GM21423 (cell line): ENCODE measurements around the gene AKT3.

Experiments used
- ATAC-seq: cut with Tn5 transposase; IDR thresholded peaks from one replicate; pipeline ENCODE4 v1.9.1; 2021; ENCODE audit warnings: mild to moderate bottlenecking, moderate library complexity; ENCODE audit not compliant: unreplicated experiment

AKT3 gene

GRCh38 chr1:243733670-243734307 lies 116.3 kb downstream of the AKT3 start:
- no peak for ATAC-seq

GRCh38 chr1:243732637-243733036 lies 117.4 kb downstream of the AKT3 start:
- no peak for ATAC-seq

GRCh38 chr1:243731974-243732625 lies 117.9 kb downstream of the AKT3 start:
- no peak for ATAC-seq

DNA sequence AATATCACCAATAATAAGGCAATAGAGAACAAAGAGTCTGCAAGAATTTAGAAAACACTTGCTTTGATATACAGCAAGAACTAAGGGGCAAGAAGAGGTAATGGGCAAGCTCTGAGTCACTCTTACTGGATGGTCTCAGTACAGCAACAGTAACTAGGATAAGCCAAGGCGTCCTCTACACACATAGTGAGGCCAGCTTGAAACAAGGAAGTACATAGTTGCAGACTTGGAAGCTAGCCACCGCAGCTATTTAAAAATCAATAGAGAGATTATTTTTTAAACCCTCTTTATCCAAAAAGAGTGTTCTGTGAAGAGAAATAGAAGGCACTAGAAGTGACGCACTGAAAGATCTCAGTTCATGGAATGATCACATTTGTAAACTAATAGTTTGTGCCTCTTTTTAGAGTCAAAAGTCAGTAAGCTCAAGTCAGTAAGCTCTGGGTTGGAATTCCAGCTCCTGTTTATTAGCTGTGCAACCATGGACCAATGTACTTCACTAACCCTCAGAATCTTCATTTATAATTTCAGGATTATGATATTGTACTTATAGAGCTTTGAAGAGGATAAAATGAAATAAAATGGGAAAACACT lies 118.6 kb downstream of the AKT3 start:
- ATAC-seq: no peak

- no peak for ATAC-seq
These were observed 119.4 kb downstream of the AKT3 start for GRCh38 chr1:243730487-243731150.

- ATAC-seq: no peak
These were observed 120.1 kb downstream of the AKT3 start for GRCh38 chr1:243729956-243730355.

- peak; percentile 83 for ATAC-seq
These were observed 122.4 kb downstream of the AKT3 start for GRCh38 chr1:243727503-243728203.

DNA sequence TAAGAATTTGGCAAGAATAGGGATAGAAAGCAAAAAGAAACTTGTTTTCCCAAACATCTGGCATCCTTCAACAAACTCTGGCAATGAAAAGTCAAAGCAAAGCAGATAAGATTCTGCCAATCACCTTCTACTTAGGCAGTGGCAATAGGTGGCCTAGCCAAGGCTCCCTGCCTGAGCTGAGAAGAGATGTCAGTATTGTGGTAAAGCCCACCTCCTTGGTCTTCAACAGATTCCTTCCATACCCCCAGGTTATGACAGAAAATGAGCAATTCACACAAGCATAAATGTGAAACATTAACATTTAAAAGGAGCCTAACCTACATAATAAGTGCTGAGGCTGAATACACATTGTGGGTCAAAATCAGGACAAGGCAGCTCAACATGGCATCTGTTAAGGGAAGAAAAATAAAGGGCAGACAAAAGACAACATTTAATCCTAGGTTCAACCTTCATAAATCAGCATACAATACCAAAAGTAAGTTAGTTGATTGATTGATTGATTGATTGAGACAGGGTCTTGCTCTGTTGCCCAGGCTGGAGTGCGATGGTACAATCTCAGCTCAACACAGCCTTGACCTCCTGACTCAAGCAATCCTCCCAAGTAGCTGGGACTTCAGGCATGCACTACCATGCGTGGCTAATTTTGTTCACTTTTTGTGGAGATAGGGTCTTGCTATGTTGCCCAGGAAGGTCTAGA lies 123.1 kb downstream of the AKT3 start:
- no peak for ATAC-seq

GRCh38 chr1:243725846-243726245 lies 124.2 kb downstream of the AKT3 start:
- ATAC-seq: no peak

- no peak for ATAC-seq
These were observed 125.0 kb downstream of the AKT3 start for GRCh38 chr1:243725075-243725474.

DNA sequence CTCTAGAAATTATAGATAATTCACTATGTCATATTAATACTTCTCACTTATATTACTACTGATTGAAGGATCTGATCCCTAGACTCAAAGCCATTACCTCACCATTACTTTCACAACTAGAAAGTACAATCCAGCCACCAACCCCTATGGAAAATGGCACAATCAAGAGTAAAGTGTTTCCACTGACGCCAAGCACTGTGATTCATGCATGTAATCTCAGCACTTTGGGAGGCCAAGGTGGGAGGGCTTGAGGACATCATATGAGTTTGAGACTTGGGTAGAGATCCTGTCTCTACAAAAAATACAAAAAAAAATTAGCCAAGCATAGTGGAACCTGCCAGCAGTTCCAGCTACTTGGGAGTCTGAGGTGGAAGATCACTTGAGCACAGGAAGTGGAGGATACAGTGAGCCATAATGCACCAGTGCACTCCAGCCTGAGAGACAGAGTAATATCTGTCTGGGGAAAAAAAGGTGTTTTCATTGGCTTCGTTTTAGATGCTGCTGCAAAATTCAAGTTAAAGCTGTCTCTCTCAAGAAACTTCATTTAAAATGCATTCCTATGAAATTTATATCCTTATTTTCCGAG lies 126.5 kb downstream of the AKT3 start:
- ATAC-seq: no peak

DNA sequence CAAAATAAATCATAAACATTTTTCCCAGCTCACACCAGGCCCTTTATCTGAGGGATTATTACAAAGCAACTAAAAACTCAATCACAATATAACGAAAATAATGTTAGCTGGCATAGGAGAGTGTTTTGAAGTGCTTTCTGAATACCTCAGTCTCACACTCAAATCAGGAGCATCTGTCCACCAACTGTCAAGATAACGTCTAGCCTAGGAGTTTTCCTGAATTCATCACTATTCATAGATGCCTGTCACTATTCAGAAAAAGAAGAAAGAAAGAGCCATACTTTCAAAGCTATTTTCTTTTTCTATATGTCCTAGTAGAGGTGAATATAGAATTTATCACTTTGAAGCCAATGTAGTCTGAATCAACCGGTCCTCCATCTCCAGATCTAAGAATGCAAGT lies 127.0 kb downstream of the AKT3 start:
- ATAC-seq: no peak

DNA sequence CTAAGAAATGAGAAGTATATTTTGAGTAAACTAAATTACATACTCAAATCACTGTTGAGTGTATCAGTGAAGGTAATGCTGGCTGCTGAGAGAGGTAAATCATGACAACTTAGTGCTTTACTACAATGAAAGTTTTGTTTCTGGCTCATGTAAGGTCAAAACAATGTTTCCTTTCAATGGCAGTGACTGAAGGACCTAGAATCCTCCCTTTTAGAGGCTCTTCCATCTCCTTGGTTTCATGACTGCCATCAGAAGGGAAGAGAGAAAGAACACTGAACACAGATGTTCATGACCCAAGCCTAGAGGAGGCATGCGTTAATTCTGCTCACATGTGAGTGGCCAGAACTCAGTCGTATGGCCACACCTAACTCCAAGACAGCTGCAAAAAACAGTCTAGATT lies 130.6 kb downstream of the AKT3 start:
- no peak for ATAC-seq

GRCh38 chr1:243718893-243719292 lies 131.2 kb downstream of the AKT3 start:
- ATAC-seq: no peak

DNA sequence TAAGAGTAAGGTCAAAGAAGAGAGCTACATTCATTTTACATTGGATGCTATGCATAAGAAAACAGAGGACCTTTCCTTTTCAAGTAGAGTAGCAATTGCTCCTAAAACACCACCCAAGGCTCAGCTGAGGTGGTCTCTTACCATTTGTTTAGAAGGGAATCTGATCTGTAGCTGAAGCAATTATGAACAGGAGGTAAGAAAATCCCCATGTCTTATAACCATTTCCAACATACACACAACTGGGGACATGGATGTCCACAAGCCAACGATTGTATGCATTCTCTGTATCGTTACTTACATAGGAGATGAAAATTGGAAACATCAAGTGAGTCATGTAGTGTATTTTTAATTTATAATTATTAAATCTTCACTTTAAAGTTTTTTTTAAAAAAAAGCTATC lies 132.0 kb downstream of the AKT3 start:
- no peak for ATAC-seq

- no peak for ATAC-seq
These were observed 133.1 kb downstream of the AKT3 start for GRCh38 chr1:243716906-243717305.

DNA sequence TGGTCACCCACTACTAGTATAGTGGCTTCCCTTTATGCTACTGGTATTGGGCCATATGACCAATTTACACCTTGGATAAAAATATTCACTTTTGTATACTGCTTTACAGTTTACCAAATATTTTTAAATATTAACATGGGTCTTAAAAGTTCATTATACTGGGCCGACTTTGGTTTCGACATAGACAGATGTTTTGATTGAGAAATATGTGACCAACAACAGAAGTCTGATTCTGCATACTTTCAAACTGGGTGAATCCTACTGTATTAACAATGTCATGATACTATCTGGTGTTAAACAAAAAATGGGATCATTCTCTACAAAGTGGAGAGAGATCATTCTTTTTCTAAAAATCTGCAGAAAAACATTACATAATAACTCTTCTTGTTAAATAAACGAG lies 134.8 kb downstream of the AKT3 start:
- no peak for ATAC-seq

GRCh38 chr1:243713470-243714186 lies 136.4 kb downstream of the AKT3 start:
- no peak for ATAC-seq

GRCh38 chr1:243712941-243713340 lies 137.1 kb downstream of the AKT3 start:
- ATAC-seq: no peak

DNA sequence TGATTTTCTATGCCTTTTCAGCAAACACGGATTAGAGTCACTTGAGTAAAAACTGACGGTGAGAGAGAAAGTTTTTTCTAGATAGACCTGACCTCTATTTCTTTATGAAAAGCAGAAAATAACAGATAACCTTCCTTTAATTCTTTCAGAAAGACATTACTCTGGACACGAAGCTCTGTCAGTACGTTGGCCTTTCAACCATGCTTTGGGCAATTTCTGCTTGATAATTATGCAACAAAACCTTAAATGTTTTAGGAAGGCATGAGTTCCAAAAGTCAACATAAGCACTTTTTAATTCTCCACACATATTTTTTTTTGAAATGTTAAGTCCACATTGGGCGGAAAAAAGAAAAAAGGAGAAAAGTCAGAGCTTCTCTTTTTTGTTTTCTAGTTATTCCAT lies 137.8 kb downstream of the AKT3 start:
- no peak for ATAC-seq
